Neural cell (in vitro differentiated cells): ENCODE measurements around the gene NFAT5. TPM values are rescaled to one million over a fixed set of nuclear protein-coding genes. Genes with fewer than 3 reads are reported as not detected.

Experiments used
- H2AFZ ChIP-seq: fragments of 200-600, 300-800 bp; sonication (generic), shearing (Covaris generic); 2 replicates; pipeline ENCODE4 v1.6.0; 2014; ENCODE audit warnings: low read depth, mild to moderate bottlenecking, antibody characterized with exemption, low read length, moderate library complexity
- H3F3A ChIP-seq: fragments of 200-600 bp; shearing (Covaris generic); 2 replicates; pipeline ENCODE4 v1.6.1; 2016; ENCODE audit warnings: mild to moderate bottlenecking, moderate library complexity, mixed read lengths, antibody characterized with exemption, low read length; ENCODE audit not compliant: insufficient read depth, poor library complexity, severe bottlenecking
- H3K27ac ChIP-seq: fragments of 200-600, 300-800 bp; sonication (generic), shearing (Covaris generic); 2 replicates; pipeline ENCODE4 v1.5.1; 2014; ENCODE audit warnings: mild to moderate bottlenecking, low read length, moderate library complexity
- H3K27me3 ChIP-seq: fragments of 300-800, 200-600 bp; sonication (generic), shearing (Covaris generic); 2 replicates; pipeline ENCODE4 v1.6.0; 2014; ENCODE audit warnings: mild to moderate bottlenecking, low read depth, low read length, moderate library complexity; ENCODE audit not compliant: insufficient read depth
- H3K36me3 ChIP-seq: fragments of 300-800, 200-600 bp; sonication (generic), shearing (Covaris generic); 2 replicates; pipeline ENCODE4 v1.5.1; 2014; ENCODE audit warnings: mild to moderate bottlenecking, antibody characterized with exemption, low read length, moderate library complexity; ENCODE audit not compliant: insufficient read depth
- H3K4me2 ChIP-seq: fragments of 300-800, 200-600 bp; sonication (generic), shearing (Covaris generic); 2 replicates; pipeline ENCODE4 v1.6.0; 2014; ENCODE audit warnings: mild to moderate bottlenecking, low read length
- H3K4me3 ChIP-seq: fragments of 300-800, 200-600 bp; sonication (generic), shearing (Covaris generic); 2 replicates; pipeline ENCODE4 v1.5.1; 2014; ENCODE audit warnings: mild to moderate bottlenecking, low read length, moderate library complexity
- H3K79me2 ChIP-seq: fragments of 200-600 bp; shearing (Covaris generic); replicated peaks from 2 replicates; pipeline ENCODE4 v1.6.0; 2014; ENCODE audit warnings: mild to moderate bottlenecking, low read length, moderate library complexity; ENCODE audit not compliant: insufficient read depth
- H3K9ac ChIP-seq: fragments of 300-800, 200-600 bp; sonication (generic), shearing (Covaris generic); 2 replicates; pipeline ENCODE4 v1.6.1; 2016; ENCODE audit warnings: mild to moderate bottlenecking, low read length, mixed read lengths
- H3K9me2 ChIP-seq: fragments of 200-600 bp; shearing (Covaris generic); 2 replicates; pipeline ENCODE4 v1.6.1; 2016; ENCODE audit warnings: mild to moderate bottlenecking, low read length, mixed read lengths; ENCODE audit not compliant: insufficient read depth
- H3K9me3 ChIP-seq: fragments of 200-600, 300-800 bp; sonication (generic), shearing (Covaris generic); 2 replicates; pipeline ENCODE4 v1.6.1; 2016; ENCODE audit warnings: mild to moderate bottlenecking, mixed run types, low read length, moderate library complexity, mixed read lengths
- H4K20me1 ChIP-seq: fragments of 200-600 bp; shearing (Covaris generic); 2 replicates; pipeline ENCODE4 v1.6.1; 2016; ENCODE audit warnings: mild to moderate bottlenecking, mixed run types; ENCODE audit not compliant: insufficient read depth
- EP300 ChIP-seq: fragments of 450-650 bp; conservative IDR thresholded peaks from 2 replicates; pipeline ENCODE4 v1.6.1; 2014; ENCODE audit warnings: antibody characterized with exemption, mild to moderate bottlenecking, moderate library complexity; ENCODE audit not compliant: poor library complexity, severe bottlenecking
- EZH2 ChIP-seq: fragments of 200-600, 300-800 bp; shearing (Covaris generic), sonication (generic); IDR thresholded peaks from 2 replicates; pipeline ENCODE4 v1.6.1; 2014; ENCODE audit warnings: antibody characterized with exemption, low read length, borderline replicate concordance, mild to moderate bottlenecking; ENCODE audit not compliant: insufficient read depth, poor library complexity, severe bottlenecking
- MXI1 ChIP-seq: fragments of 450-650 bp; conservative IDR thresholded peaks from 2 replicates; pipeline ENCODE4 v1.6.1; 2014; ENCODE audit warnings: antibody characterized with exemption, mild to moderate bottlenecking; ENCODE audit not compliant: poor library complexity, severe bottlenecking
- POLR2AphosphoS5 ChIP-seq: IDR thresholded peaks from 2 replicates; pipeline ENCODE4 v1.6.1; 2012
- RAD21 ChIP-seq: fragments of 450-650 bp; conservative IDR thresholded peaks from 2 replicates; pipeline ENCODE4 v1.6.1; 2014; ENCODE audit warnings: antibody characterized with exemption, mild to moderate bottlenecking, moderate library complexity
- SMC3 ChIP-seq: fragments of 450-650 bp; conservative IDR thresholded peaks from 2 replicates; pipeline ENCODE4 v1.6.1; 2014; ENCODE audit warnings: antibody characterized with exemption, mild to moderate bottlenecking, moderate library complexity; ENCODE audit not compliant: poor library complexity
- TAF1 ChIP-seq: IDR thresholded peaks from 2 replicates; pipeline ENCODE4 v1.6.1; 2012; ENCODE audit warnings: low read depth
- polyA plus RNA-seq: library from polyadenylated mRNA; depleted of rRNA; stranded (reverse); fragments of >200 nt; gene quantifications from 2 replicates; pipeline ENCODE4 v1.2.3, GENCODE V29; 2014
- TF ChIP-seq, protein P1 (sequence below): fragments of 450-650 bp; IDR thresholded peaks from 2 replicates; pipeline ENCODE4 v1.5.1; 2014; ENCODE audit warnings: antibody characterized with exemption, mild to moderate bottlenecking, moderate library complexity; ENCODE audit not compliant: poor library complexity, severe bottlenecking
- TF ChIP-seq, protein P2 (sequence below): IDR thresholded peaks from 2 replicates; pipeline ENCODE4 v1.6.1; 2012; ENCODE audit warnings: borderline replicate concordance

NFAT5 gene
- polyA plus RNA-seq, 1 donor from 2014 or later, result 9.2 TPM

DNA sequence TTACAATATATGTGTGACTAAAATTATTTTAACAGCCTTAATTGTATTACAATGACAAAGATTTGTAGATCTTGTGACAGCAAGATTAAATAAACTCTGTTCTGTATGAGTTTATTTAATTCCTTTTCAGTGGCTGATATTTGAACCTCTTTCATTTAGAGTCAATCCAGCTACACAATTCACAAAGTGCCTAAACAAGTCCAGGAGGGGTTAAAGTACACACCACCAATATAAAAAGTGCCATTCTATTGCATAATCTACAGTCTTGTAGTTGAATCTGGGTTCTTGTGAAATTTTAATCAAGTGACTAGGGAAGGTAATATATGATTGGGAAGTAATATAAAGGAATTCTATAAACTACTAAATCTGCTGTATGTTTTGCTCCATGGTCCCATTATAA lies 3.9 kb upstream of the NFAT5 start:
- no peak overlapping the region for H3K4me3 ChIP-seq
- H3K79me2 ChIP-seq, result peaks cover 3% of the 10 kb centered on the region
- TF ChIP-seq SMC3 (no peak), EZH2 (no peak)
- H3K4me2 ChIP-seq, result no peak overlapping the region
- no peaks in the 10 kb centered on the region for H3K9me3 ChIP-seq
- no peaks in the 10 kb centered on the region for H3K36me3 ChIP-seq
- H3K9ac ChIP-seq, result no peak overlapping the region
- H4K20me1 ChIP-seq, result no peaks in the 10 kb centered on the region
- peaks cover under 1% of the 10 kb centered on the region for H3F3A ChIP-seq
- no peaks in the 10 kb centered on the region for H3K27me3 ChIP-seq
- no peaks in the 10 kb centered on the region for H3K9me2 ChIP-seq
- H2AFZ ChIP-seq, result no peak overlapping the region
- H3K27ac ChIP-seq, result no peak overlapping the region

DNA sequence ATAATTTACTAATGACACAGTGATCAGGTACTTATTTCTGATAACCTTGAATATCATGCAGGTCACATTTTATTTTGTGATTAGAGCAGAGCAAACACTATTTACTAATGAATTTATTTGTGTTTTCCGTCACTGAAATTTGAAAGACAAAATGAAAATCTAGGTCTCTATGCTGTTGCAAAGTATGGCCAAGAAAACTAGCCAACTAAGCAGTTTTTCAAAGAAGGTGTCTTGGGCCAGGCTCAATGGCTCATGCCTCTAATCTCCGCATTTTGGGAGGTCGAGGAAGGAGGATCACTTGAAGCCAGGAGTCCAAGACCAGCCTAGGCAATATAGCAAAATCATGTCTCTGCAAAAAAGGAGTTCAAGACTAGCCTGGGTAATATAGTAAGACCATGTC lies 3.0 kb upstream of the NFAT5 start:
- no peak overlapping the region for H3K27ac ChIP-seq
- H3K27me3 ChIP-seq, result no peaks in the 10 kb centered on the region
- H4K20me1 ChIP-seq, result no peaks in the 10 kb centered on the region
- H3K9me2 ChIP-seq, result no peaks in the 10 kb centered on the region
- TF ChIP-seq, protein P1, sequence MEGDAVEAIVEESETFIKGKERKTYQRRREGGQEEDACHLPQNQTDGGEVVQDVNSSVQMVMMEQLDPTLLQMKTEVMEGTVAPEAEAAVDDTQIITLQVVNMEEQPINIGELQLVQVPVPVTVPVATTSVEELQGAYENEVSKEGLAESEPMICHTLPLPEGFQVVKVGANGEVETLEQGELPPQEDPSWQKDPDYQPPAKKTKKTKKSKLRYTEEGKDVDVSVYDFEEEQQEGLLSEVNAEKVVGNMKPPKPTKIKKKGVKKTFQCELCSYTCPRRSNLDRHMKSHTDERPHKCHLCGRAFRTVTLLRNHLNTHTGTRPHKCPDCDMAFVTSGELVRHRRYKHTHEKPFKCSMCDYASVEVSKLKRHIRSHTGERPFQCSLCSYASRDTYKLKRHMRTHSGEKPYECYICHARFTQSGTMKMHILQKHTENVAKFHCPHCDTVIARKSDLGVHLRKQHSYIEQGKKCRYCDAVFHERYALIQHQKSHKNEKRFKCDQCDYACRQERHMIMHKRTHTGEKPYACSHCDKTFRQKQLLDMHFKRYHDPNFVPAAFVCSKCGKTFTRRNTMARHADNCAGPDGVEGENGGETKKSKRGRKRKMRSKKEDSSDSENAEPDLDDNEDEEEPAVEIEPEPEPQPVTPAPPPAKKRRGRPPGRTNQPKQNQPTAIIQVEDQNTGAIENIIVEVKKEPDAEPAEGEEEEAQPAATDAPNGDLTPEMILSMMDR, result no peak
- no peak for TF ChIP-seq RAD21
- no peak for TF ChIP-seq MXI1
- TF ChIP-seq, protein P2, sequence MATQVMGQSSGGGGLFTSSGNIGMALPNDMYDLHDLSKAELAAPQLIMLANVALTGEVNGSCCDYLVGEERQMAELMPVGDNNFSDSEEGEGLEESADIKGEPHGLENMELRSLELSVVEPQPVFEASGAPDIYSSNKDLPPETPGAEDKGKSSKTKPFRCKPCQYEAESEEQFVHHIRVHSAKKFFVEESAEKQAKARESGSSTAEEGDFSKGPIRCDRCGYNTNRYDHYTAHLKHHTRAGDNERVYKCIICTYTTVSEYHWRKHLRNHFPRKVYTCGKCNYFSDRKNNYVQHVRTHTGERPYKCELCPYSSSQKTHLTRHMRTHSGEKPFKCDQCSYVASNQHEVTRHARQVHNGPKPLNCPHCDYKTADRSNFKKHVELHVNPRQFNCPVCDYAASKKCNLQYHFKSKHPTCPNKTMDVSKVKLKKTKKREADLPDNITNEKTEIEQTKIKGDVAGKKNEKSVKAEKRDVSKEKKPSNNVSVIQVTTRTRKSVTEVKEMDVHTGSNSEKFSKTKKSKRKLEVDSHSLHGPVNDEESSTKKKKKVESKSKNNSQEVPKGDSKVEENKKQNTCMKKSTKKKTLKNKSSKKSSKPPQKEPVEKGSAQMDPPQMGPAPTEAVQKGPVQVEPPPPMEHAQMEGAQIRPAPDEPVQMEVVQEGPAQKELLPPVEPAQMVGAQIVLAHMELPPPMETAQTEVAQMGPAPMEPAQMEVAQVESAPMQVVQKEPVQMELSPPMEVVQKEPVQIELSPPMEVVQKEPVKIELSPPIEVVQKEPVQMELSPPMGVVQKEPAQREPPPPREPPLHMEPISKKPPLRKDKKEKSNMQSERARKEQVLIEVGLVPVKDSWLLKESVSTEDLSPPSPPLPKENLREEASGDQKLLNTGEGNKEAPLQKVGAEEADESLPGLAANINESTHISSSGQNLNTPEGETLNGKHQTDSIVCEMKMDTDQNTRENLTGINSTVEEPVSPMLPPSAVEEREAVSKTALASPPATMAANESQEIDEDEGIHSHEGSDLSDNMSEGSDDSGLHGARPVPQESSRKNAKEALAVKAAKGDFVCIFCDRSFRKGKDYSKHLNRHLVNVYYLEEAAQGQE, result no peak
- TF ChIP-seq TAF1, result no peak
- TF ChIP-seq SMC3, result no peak
- no peak for TF ChIP-seq POLR2AphosphoS5
- no peak for TF ChIP-seq EP300
- TF ChIP-seq EZH2, result no peak
- no peaks in the 10 kb centered on the region for H3K36me3 ChIP-seq
- H3K9me3 ChIP-seq, result no peaks in the 10 kb centered on the region
- peaks cover 3% of the 10 kb centered on the region for H3F3A ChIP-seq
- no peak overlapping the region for H3K4me3 ChIP-seq
- H3K9ac ChIP-seq, result no peak overlapping the region
- H3K4me2 ChIP-seq, result no peak overlapping the region
- H2AFZ ChIP-seq, result no peak overlapping the region
- H3K79me2 ChIP-seq, result peaks cover 12% of the 10 kb centered on the region
